Small intestine (tissue), 7 donors: ENCODE data around the gene LRPPRC. TPM values are rescaled to one million over a fixed set of nuclear protein-coding genes. Genes with fewer than 3 reads are reported as not detected.
"Not testable (repeated sequence)": the region's sequence is repeated elsewhere in the genome, so short reads cannot be mapped to it uniquely, and the experiment has no call there.

Source experiments
- DNase-seq, 2 donors: peaks; one replicate each; pipeline versions ENCODE4 v3.0.0 to v3.0.0-alpha.2; 2013
- FAIRE-seq: peaks from 2 replicates; lab custom pipeline; 2012; peaks lifted over from hg19 to GRCh38; lab: Jason Lieb, UNC
- H3K27ac ChIP-seq, 3 donors: one replicate each; pipeline ENCODE4 v1.5.1; 2013; ENCODE audit warnings: low read length in 2 of 3, mild to moderate bottlenecking in 2 of 3, control low read depth in 1 of 3, inconsistent platforms in 1 of 3, low read depth in 1 of 3, moderate library complexity in 1 of 3
- H3K27me3 ChIP-seq, 3 donors: one replicate each; pipeline ENCODE4 v1.6.1; 2013; ENCODE audit warnings: low read length in 3 of 3, inconsistent platforms in 1 of 3; ENCODE audit not compliant: control insufficient read depth in 3 of 3, insufficient read depth in 3 of 3
- H3K36me3 ChIP-seq, 3 donors: one replicate each; pipeline ENCODE4 v1.6.1; 2013; ENCODE audit warnings: low read length in 3 of 3, inconsistent platforms in 1 of 3, low read depth in 1 of 3, mild to moderate bottlenecking in 1 of 3, moderate library complexity in 1 of 3; ENCODE audit not compliant: control insufficient read depth in 3 of 3, insufficient read depth in 2 of 3
- H3K4me1 ChIP-seq, 3 donors: one replicate each; pipeline ENCODE4 v1.6.1; 2013; ENCODE audit warnings: low read length in 2 of 3, inconsistent platforms in 1 of 3, low read depth in 1 of 3, mild to moderate bottlenecking in 1 of 3, moderate library complexity in 1 of 3; ENCODE audit not compliant: control insufficient read depth in 3 of 3, insufficient read depth in 2 of 3
- H3K4me3 ChIP-seq, 3 donors: one replicate each; pipeline ENCODE4 v1.5.1; 2013; ENCODE audit warnings: low read length in 3 of 3, control low read depth in 1 of 3, inconsistent platforms in 1 of 3, low read depth in 1 of 3, mild to moderate bottlenecking in 1 of 3, moderate library complexity in 1 of 3
- H3K9me3 ChIP-seq, 2 donors: one replicate each; pipeline ENCODE4 v1.6.1; 2013; ENCODE audit warnings: low read depth in 1 of 2, low read length in 1 of 2; ENCODE audit not compliant: control insufficient read depth in 2 of 2, insufficient read depth in 1 of 2
- WGBS, 3 donors: extraction: QIAGEN DNeasy Blood & Tissue Kit; methylation state at CpG; one replicate each; pipeline ENCODE4 v1.1.7; 2013; 5-methylcytosine and 5-hydroxymethylcytosine counted together
- polyA plus RNA-seq, 4 donors: library from polyadenylated mRNA; stranded (reverse) in 3 of 4; unstranded in 1 of 4; fragments of 200-250 nt in 3 of 4; fragments of 120-200 nt in 1 of 4; gene quantifications; one replicate each; pipeline versions ENCODE4 v1.2.1 to v1.2.3, GENCODE V29; 2013
- donor health status: healthy with polysubstance abuse.
- donor health status: control.
- donor health status: control.
- donor health status: Bipolar disorder and iron deficiency.
- donor health status: healthy.

The LRPPRC gene
- polyA plus RNA-seq, 4 donors = 19.5 to 88.0 (median 41.1) TPM

GRCh38 chr2:43925431-43925830 is 70.4 kb downstream of the LRPPRC start:
- Histone ChIP-seq H3K4me3 (no peak overlapping the region), H3K27me3 (no peaks in the 10 kb centered on the region), H3K9me3 (no peaks in the 10 kb centered on the region), H3K4me1 (no peaks in the 10 kb centered on the region), H3K36me3 (peaks cover 5 to 14% (median 8%) of the 10 kb centered on the region in 3 donors), H3K27ac (no peak overlapping the region)
- DNase-seq = no peak
- FAIRE-seq = no peak
- 92 to 97% (median 94%) methylated on average over 4 of the region's 4 CpGs for WGBS, 3 donors

- Histone ChIP-seq H3K27me3 (no peaks in the 10 kb centered on the region), H3K27ac (no peak overlapping the region), H3K9me3 (no peaks in the 10 kb centered on the region), H3K4me3 (no peak overlapping the region), H3K4me1 (no peaks in the 10 kb centered on the region), H3K36me3 (peaks cover 5 to 17% (median 10%) of the 10 kb centered on the region in 3 donors)
- no peak for DNase-seq
- 97 to 99% (median 98%) methylated on average over 2 of the region's 2 CpGs for WGBS, 3 donors
- no peak for FAIRE-seq
Observed at GRCh38 chr2:43924463-43924862, 71.3 kb downstream of the LRPPRC start.

DNA sequence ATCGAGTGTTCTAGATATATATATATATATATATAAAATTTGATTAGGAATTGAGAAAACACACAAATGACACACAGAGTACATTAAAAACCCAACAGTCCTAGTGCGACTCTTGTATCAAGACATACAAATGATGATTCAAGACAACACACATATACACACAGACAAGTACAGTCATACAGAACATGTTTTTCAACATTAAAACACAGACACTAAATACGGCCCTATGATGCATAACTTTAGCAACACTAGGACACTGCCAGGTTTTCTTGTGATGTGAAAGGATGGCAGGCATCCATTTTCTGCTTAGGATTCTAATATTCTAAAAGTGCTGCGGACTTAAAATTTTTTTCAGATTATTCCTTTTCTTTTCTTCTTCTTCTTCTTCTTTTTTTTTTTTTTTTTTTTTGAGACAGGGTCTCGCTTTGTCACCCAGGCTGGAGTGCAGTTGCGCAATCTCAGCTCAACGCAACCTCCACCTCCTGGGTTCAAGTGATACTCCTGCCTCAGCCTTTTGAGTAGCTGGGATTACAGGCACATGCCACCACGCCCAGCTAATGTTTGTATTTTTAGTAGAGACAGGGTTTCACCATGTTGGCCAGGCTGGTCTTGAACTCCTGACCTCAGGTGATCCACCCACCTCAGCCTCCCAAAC is 84.5 kb downstream of the LRPPRC start:
- not testable (repeated sequence) for FAIRE-seq, H3K4me1 ChIP-seq, H3K9me3 ChIP-seq, H3K27me3 ChIP-seq, H3K4me3 ChIP-seq, DNase-seq, H3K27ac ChIP-seq
- H3K36me3 ChIP-seq = peaks cover 2 to 33% (median 8%) of the 10 kb centered on the region in 3 donors
- WGBS, 3 donors = 88 to 95% (median 94%) methylated on average over 8 of the region's 8 CpGs

DNA sequence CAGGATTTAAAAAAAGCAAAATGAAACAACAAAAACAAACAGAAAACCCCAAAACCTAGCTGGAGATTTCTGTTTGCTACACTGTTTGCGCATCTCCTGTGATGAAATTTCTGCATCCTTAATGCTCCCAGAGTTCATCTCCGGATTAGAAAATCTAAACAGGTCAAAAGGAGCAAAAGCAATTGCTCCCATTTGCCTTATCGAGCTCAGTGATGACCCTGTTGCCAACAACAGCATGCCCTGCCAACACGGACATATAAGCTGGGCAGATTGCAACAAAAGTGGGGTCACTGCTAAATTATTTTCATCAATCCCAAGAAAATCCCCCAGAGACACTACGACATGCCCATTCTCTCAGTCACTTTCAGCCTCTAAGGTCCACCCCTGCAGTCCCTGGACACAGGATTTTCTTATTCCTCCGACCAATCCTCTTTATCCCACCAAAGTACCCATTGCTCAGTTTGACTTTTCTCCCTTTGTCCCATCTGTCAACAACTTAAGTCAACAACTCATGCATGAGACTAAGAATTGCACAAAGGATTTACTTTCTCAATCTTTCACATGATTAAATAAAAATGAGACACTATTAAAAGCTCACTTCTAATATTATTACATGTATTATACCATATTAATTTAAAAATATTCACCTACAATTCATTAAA is 89.2 kb downstream of the LRPPRC start:
- DNase-seq (no peak), FAIRE-seq (no peak)
- no peak overlapping the region for H3K4me3 ChIP-seq
- no peak overlapping the region for H3K27ac ChIP-seq
- no peaks in the 10 kb centered on the region for H3K9me3 ChIP-seq
- no peaks in the 10 kb centered on the region for H3K27me3 ChIP-seq
- H3K4me1 ChIP-seq = no peaks in the 10 kb centered on the region
- H3K36me3 ChIP-seq = peaks cover 6 to 26% (median 8%) of the 10 kb centered on the region in 3 donors
- WGBS, 3 donors = 93 to 95% (median 94%) methylated on average over 6 of the region's 6 CpGs

GRCh38 chr2:43905871-43906270 is 89.9 kb downstream of the LRPPRC start:
- H3K27me3 ChIP-seq = no peaks in the 10 kb centered on the region
- H3K4me3 ChIP-seq = no peak overlapping the region
- H3K27ac ChIP-seq = no peak overlapping the region
- DNase-seq (no peak), FAIRE-seq (no peak)
- H3K36me3 ChIP-seq = peaks cover 3 to 24% (median 6%) of the 10 kb centered on the region in 3 donors
- H3K9me3 ChIP-seq = no peaks in the 10 kb centered on the region
- WGBS, 3 donors = 89 to 93% (median 91%) methylated on average over 5 of the region's 5 CpGs
- no peaks in the 10 kb centered on the region for H3K4me1 ChIP-seq

- DNase-seq = no peak
- no peaks in the 10 kb centered on the region for H3K9me3 ChIP-seq
- no peak for FAIRE-seq
- no peak overlapping the region for H3K4me3 ChIP-seq
- 87 to 93% (median 88%) methylated on average over 11 of the region's 11 CpGs for WGBS, 3 donors
- H3K27me3 ChIP-seq = no peaks in the 10 kb centered on the region
- no peak overlapping the region for H3K27ac ChIP-seq
- peaks cover 3 to 24% (median 6%) of the 10 kb centered on the region in 3 donors for H3K36me3 ChIP-seq
- no peaks in the 10 kb centered on the region for H3K4me1 ChIP-seq
Observed at GRCh38 chr2:43905371-43905803, 90.4 kb downstream of the LRPPRC start.

GRCh38 chr2:43899589-43899988 is 96.2 kb downstream of the LRPPRC start:
- no peak for FAIRE-seq
- H3K4me1 ChIP-seq = peaks cover 0 to 2% (median 0%) of the 10 kb centered on the region in 3 donors

GRCh38 chr2:43898838-43899346 is 96.9 kb downstream of the LRPPRC start:
- H3K9me3 ChIP-seq = no peaks in the 10 kb centered on the region
- H3K4me1 ChIP-seq = peaks cover 0 to 2% (median 0%) of the 10 kb centered on the region in 3 donors
- no peak overlapping the region for H3K27ac ChIP-seq
- DNase-seq = no peak
- WGBS, 3 donors = 89 to 92% (median 90%) methylated on average over 11 of the region's 11 CpGs
- H3K27me3 ChIP-seq = no peaks in the 10 kb centered on the region
- H3K36me3 ChIP-seq = peaks cover 5 to 17% (median 15%) of the 10 kb centered on the region in 3 donors
- H3K4me3 ChIP-seq = no peak overlapping the region
- no peak for FAIRE-seq

More at GRCh38 chr2:43899589-43899988, 96.2 kb downstream of the LRPPRC start:
- Histone ChIP-seq H3K27me3 (no peaks in the 10 kb centered on the region), H3K36me3 (peaks cover 3 to 22% (median 15%) of the 10 kb centered on the region in 3 donors), H3K9me3 (no peaks in the 10 kb centered on the region), H3K4me3 (no peak overlapping the region), H3K27ac (no peak overlapping the region)
- DNase-seq = no peak
- WGBS, 3 donors = 83 to 89% (median 87%) methylated on average over 2 of the region's 2 CpGs
